GM19452 (cell line): ENCODE results near the gene GLI3.

Experiments used
- ATAC-seq: cut with Tn5 transposase; IDR thresholded peaks from one replicate; pipeline ENCODE4 v1.9.1; 2021; ENCODE audit not compliant: unreplicated experiment

The GLI3 gene

GRCh38 chr7:42236266-42236975 lies 588 bp downstream of the GLI3 start:
- peak; percentile 29 for ATAC-seq

- ATAC-seq: no peak
Measured at GRCh38 chr7:42235741-42236161, 1.3 kb downstream of the GLI3 start.

GRCh38 chr7:42234736-42235135 lies 2.3 kb downstream of the GLI3 start:
- no peak for ATAC-seq

- ATAC-seq: no peak
Measured at GRCh38 chr7:42233695-42234331, 3.2 kb downstream of the GLI3 start.

GRCh38 chr7:42233171-42233570 lies 3.8 kb downstream of the GLI3 start:
- no peak for ATAC-seq

GRCh38 chr7:42232275-42232674 lies 4.7 kb downstream of the GLI3 start:
- no peak for ATAC-seq

GRCh38 chr7:42231043-42231787 lies 5.8 kb downstream of the GLI3 start:
- ATAC-seq: no peak

GRCh38 chr7:42227936-42228591 lies 8.9 kb downstream of the GLI3 start:
- no peak for ATAC-seq

GRCh38 chr7:42227541-42227935 lies 9.5 kb downstream of the GLI3 start:
- no peak for ATAC-seq

GRCh38 chr7:42227021-42227420 lies 10.0 kb downstream of the GLI3 start:
- no peak for ATAC-seq

GRCh38 chr7:42226354-42226941 lies 10.6 kb downstream of the GLI3 start:
- no peak for ATAC-seq

GRCh38 chr7:42224391-42225003 lies 12.5 kb downstream of the GLI3 start:
- ATAC-seq: no peak

- no peak for ATAC-seq
Measured at GRCh38 chr7:42222891-42223290, 14.1 kb downstream of the GLI3 start.

- no peak for ATAC-seq
Measured at GRCh38 chr7:42222125-42222524, 14.9 kb downstream of the GLI3 start.

- no peak for ATAC-seq
Measured at GRCh38 chr7:42221304-42221703, 15.7 kb downstream of the GLI3 start.

- ATAC-seq: no peak
Measured at GRCh38 chr7:42219447-42219846, 17.6 kb downstream of the GLI3 start.

GRCh38 chr7:42218248-42218647 lies 18.8 kb downstream of the GLI3 start:
- ATAC-seq: no peak

- no peak for ATAC-seq
Measured at GRCh38 chr7:42217548-42217947, 19.5 kb downstream of the GLI3 start.

GRCh38 chr7:42217053-42217452 lies 20.0 kb downstream of the GLI3 start:
- ATAC-seq: no peak

- no peak for ATAC-seq
Measured at GRCh38 chr7:42214060-42214679, 22.8 kb downstream of the GLI3 start.
